HEK293T (cell line): ENCODE results near the gene PPP1R9B.
A peak's percentile ranks its signal among the peaks of the same experiment; 100 is the strongest.

Experiments
- CTCF ChIA-PET: fragments of 350-600 bp; formaldehyde crosslinking; extraction: SDS; loops from one replicate; lab custom pipeline; 2021; ENCODE audit warnings: antibody characterized with exemption, inconsistent platforms; lab: Yijun Ruan, JAX
- POLR2A ChIA-PET: fragments of 350-600 bp; formaldehyde crosslinking; extraction: SDS; loops from one replicate; lab custom pipeline; 2020; ENCODE audit warnings: antibody characterized with exemption, inconsistent platforms; lab: Yijun Ruan, JAX
- DNase-seq: peaks from one replicate; pipeline ENCODE4 v3.0.0; 2012; ENCODE audit warnings: mixed read lengths; ENCODE audit errors: extremely low spot score
- ARNT ChIP-seq: fragments of 450-650 bp; IDR thresholded peaks from 2 replicates; pipeline ENCODE4 v1.6.1; 2017; ENCODE audit warnings: mild to moderate bottlenecking
- BHLHE40 ChIP-seq: fragments of 450-650 bp; IDR thresholded peaks from 2 replicates; pipeline ENCODE4 v1.6.1; 2016; ENCODE audit warnings: mild to moderate bottlenecking, moderate library complexity, borderline replicate concordance
- CTBP1 ChIP-seq: fragments of 450-650 bp; IDR thresholded peaks from 2 replicates; pipeline ENCODE4 v1.6.1; 2016; ENCODE audit warnings: borderline replicate concordance
- ELF4 ChIP-seq: fragments of 450-650 bp; IDR thresholded peaks from 2 replicates; pipeline ENCODE4 v1.6.1; 2017; ENCODE audit warnings: antibody characterized with exemption
- FOXA1 ChIP-seq: fragments of 450-650 bp; IDR thresholded peaks from 2 replicates; pipeline ENCODE4 v1.6.1; 2016; ENCODE audit warnings: mild to moderate bottlenecking
- FOXK2 ChIP-seq: fragments of 450-650 bp; IDR thresholded peaks from 2 replicates; pipeline ENCODE4 v1.6.1; 2016; ENCODE audit warnings: mild to moderate bottlenecking
- FOXM1 ChIP-seq: fragments of 450-650 bp; IDR thresholded peaks from 2 replicates; pipeline ENCODE4 v1.6.1; 2017; ENCODE audit warnings: mild to moderate bottlenecking, borderline replicate concordance
- HDGF ChIP-seq: fragments of 450-650 bp; IDR thresholded peaks from 2 replicates; pipeline ENCODE4 v1.6.1; 2017; ENCODE audit warnings: antibody characterized with exemption, borderline replicate concordance
- L3MBTL2 ChIP-seq: fragments of 450-650 bp; conservative IDR thresholded peaks from 2 replicates; pipeline ENCODE4 v1.6.1; 2016; ENCODE audit warnings: mild to moderate bottlenecking
- LEF1 ChIP-seq: fragments of 450-650 bp; IDR thresholded peaks from 2 replicates; pipeline ENCODE4 v1.6.1; 2017; ENCODE audit warnings: mild to moderate bottlenecking, borderline replicate concordance
- NFRKB ChIP-seq: fragments of 450-650 bp; IDR thresholded peaks from 2 replicates; pipeline ENCODE4 v1.6.1; 2016; ENCODE audit warnings: mild to moderate bottlenecking, moderate library complexity
- PKNOX1 ChIP-seq: fragments of 450-650 bp; IDR thresholded peaks from 2 replicates; pipeline ENCODE4 v1.6.1; 2016
- SP1 ChIP-seq: fragments of 450-650 bp; IDR thresholded peaks from 2 replicates; pipeline ENCODE4 v1.6.1; 2017
- SUZ12 ChIP-seq: fragments of 450-650 bp; IDR thresholded peaks from 2 replicates; pipeline ENCODE4 v1.6.1; 2016; ENCODE audit warnings: mild to moderate bottlenecking
- TARDBP ChIP-seq: fragments of 450-650 bp; IDR thresholded peaks from 2 replicates; pipeline ENCODE4 v1.6.1; 2016
- ZNF384 ChIP-seq: fragments of 450-650 bp; IDR thresholded peaks from 2 replicates; pipeline ENCODE4 v1.6.1; 2016

Gene PPP1R9B

GRCh38 chr17:50114849-50115357, 35.6 kb downstream of the PPP1R9B start:
- TF ChIP-seq HDGF: no peak
- no peak for TF ChIP-seq FOXA1
- no peak for TF ChIP-seq NFRKB
- no peak for TF ChIP-seq PKNOX1
- TF ChIP-seq FOXK2: no peak
- no peak for TF ChIP-seq L3MBTL2
- no peak for TF ChIP-seq LEF1
- no peak for TF ChIP-seq BHLHE40
- no peak for TF ChIP-seq TARDBP
- TF ChIP-seq CTBP1: no peak
- TF ChIP-seq SP1: no peak
- TF ChIP-seq ELF4: no peak
- TF ChIP-seq SUZ12: no peak
- TF ChIP-seq ZNF384: no peak
- TF ChIP-seq ARNT: no peak
- no peak for TF ChIP-seq FOXM1
- ChIA-PET POLR2A (interaction anchor here (0.7 to 2.9 kb wide), 5 partner anchors 9 to 47 kb away, joined by 3 to 15 read pairs (median 8); no protein-coding TSS in a partner anchor), CTCF (interaction anchor here (0.6 to 2.5 kb wide), 16 partner anchors 8 to 232 kb away, joined by 3 to 17 read pairs (median 4); partner anchors contain the start of gene PPP1R9B)
- DNase-seq: peak; percentile 70

GRCh38 chr17:50114401-50114800, 36.1 kb downstream of the PPP1R9B start:
- TF ChIP-seq CTBP1 (no peak), HDGF (no peak), PKNOX1 (no peak), BHLHE40 (no peak), LEF1 (no peak), L3MBTL2 (no peak), NFRKB (no peak)
- no peak for DNase-seq
- ChIA-PET CTCF (interaction anchor here (0.6 to 2.5 kb wide), 16 partner anchors 9 to 233 kb away, joined by 3 to 17 read pairs (median 5); partner anchors contain the start of gene PPP1R9B), POLR2A (interaction anchor here (1.0 to 2.9 kb wide), 4 partner anchors 9 to 47 kb away, joined by 3 to 15 read pairs (median 11); no protein-coding TSS in a partner anchor)

GRCh38 chr17:50113624-50114320, 36.7 kb downstream of the PPP1R9B start:
- POLR2A ChIA-PET: interaction anchor here (1.0 to 2.9 kb wide), 3 partner anchors 10 to 48 kb away, joined by 3 to 15 read pairs (median 14); no protein-coding TSS in a partner anchor
- DNase-seq: no peak
- CTCF ChIA-PET: interaction anchor here (0.6 to 2.5 kb wide), 13 partner anchors 10 to 64 kb away, joined by 4 to 17 read pairs (median 6); partner anchors contain the start of gene PPP1R9B
- TF ChIP-seq BHLHE40 (no peak), FOXA1 (no peak), ARNT (no peak), L3MBTL2 (no peak), ZNF384 (no peak), SUZ12 (no peak), SP1 (no peak), LEF1 (no peak), PKNOX1 (no peak), HDGF (no peak)

- TF ChIP-seq LEF1: no peak
- TF ChIP-seq PKNOX1: no peak
- TF ChIP-seq FOXA1: no peak
- no peak for TF ChIP-seq L3MBTL2
- ChIA-PET POLR2A (interaction anchor here (2.0 to 2.9 kb wide), 2 partner anchors 11 to 49 kb away, joined by 5 to 14 read pairs; no protein-coding TSS in a partner anchor), CTCF (interaction anchor here (1.2 to 2.3 kb wide), 2 partner anchors 19 to 48 kb away, joined by 4 to 9 read pairs; no protein-coding TSS in a partner anchor)
- DNase-seq: no peak
These were observed 37.8 kb downstream of the PPP1R9B start for GRCh38 chr17:50112694-50113093.

GRCh38 chr17:50111673-50112655, 38.5 kb downstream of the PPP1R9B start:
- TF ChIP-seq L3MBTL2 (no peak), NFRKB (no peak), LEF1 (no peak), CTBP1 (no peak), ELF4 (no peak), FOXK2 (no peak), FOXA1 (no peak), HDGF (no peak), SUZ12 (no peak), ARNT (no peak), TARDBP (no peak), BHLHE40 (no peak), PKNOX1 (no peak), SP1 (no peak), FOXM1 (no peak), ZNF384 (no peak)
- CTCF ChIA-PET: interaction anchor here (0.6 to 2.3 kb wide), 4 partner anchors 18 to 126 kb away, joined by 3 to 9 read pairs (median 4); no protein-coding TSS in a partner anchor
- POLR2A ChIA-PET: interaction anchor here (1.2 to 2.0 kb wide), 2 partner anchors 11 to 50 kb away, joined by 3 to 5 read pairs; no protein-coding TSS in a partner anchor
- no peak for DNase-seq
